Measurements from ENCODE around the gene PLAC9.
"Not testable (repeated sequence)": the region's sequence is repeated elsewhere in the genome, so short reads cannot be mapped to it uniquely, and the experiment has no call there.

PLAC9 gene

DNA sequence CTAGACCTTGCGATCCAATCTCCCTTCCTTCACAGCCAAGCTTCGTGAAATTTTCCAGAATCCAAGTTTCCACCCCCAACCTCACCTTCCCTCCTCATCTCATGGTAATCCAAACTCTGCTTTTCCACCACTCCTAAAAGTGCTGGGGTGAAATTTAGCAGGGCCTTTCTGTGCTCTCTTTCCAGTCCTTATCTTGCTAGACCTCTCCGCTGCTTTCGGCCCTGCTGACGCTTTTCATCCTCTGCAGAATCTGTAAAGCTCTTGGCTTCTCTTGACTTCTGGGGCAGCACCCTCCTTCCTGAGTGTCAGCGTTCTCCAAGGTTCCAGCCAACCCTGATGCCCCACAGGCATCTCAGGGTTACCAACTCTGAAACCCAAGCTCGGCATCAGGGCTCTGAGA, 7.7 kb downstream of the PLAC9 start:
- DNase-seq, result no peak

DNA sequence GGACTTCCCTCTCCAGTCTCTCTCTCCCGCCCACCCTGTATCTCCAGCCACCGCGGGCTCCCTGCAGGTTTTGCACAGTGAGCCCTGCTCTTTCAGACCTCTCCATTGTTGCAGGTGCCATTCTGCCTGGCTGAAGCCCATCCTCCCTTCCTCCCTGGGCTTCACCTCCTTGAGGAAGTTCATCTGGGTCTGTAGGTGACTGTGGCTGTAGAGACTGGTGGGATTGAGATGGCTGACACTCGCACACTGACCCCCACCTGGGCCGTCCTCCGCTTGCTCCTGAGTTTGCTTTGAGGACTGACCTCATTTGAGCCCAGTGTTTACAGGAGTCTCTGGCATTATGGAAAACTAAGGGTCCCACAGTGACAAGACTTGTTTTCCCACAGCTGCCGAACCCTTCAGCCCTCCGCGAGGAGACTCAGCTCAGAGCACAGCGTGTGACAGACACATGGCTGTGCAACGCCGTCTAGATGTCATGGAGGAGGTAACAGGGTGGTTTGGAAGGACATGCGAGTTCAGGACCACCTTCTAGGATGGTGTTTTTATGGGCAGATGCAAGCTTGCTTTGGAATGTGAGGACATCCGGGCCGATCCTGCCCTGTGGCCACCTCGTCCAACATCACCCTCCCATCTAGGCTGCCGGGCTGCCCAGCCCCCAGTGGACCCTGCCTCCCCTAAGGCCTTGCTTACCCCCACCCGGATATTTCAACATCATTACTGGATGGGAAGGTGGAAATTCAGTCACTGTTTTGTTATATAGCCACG, 9.3 kb downstream of the PLAC9 start:
- DNase-seq, result no peak

DNA sequence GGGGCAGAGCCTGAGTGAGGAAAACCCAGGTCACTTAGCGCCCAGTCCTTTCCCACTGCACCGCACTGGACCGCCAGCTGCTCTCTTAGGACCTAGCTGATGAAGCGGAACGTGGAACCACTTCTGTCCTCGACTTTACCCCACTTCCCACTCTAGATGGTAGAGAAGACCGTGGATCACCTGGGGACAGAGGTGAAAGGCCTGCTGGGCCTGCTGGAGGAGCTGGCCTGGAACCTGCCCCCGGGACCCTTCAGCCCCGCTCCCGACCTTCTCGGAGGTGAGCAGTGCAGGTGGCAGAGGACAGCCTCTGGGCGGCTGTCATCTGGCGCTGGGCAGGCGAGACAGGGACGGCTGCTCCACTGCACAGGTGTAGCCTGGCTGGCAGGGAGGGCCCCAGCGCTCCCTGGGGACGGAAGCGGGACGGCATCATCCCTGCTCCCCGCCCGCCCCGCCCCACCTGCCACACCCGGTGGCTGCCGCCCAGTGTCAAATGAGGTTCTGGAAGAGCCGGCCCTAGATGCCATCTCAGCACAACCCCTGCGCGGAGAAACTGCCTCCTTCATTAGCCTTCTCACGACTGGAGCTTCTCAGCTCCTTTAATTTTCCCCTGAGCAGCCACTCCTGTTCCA, 11.7 kb downstream of the PLAC9 start:
- DNase-seq, result peak in 1 of 4 experiments; percentile 12

DNA sequence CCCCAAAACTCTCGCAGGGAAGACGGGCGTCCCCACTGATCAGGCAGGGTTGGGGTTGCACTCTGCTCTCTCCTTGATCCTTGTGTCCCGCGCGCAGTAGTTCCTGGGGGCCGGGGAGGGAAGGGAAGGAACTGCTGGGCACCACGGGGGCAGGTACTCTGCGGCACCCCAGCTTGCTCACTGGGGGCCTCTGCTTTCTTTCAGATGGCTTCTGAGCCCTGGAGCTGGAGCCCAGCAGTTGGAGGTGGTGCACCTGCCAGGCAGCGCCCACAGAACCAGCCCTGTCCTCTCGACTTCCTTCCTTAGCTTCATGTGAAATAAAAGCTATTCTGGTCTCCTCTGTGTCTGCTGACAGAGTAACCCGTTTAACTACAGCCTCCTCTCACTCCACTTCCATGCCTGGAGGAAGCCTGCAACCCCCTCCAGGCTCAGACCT, 12.2 kb downstream of the PLAC9 start:
- no peak for DNase-seq

DNA sequence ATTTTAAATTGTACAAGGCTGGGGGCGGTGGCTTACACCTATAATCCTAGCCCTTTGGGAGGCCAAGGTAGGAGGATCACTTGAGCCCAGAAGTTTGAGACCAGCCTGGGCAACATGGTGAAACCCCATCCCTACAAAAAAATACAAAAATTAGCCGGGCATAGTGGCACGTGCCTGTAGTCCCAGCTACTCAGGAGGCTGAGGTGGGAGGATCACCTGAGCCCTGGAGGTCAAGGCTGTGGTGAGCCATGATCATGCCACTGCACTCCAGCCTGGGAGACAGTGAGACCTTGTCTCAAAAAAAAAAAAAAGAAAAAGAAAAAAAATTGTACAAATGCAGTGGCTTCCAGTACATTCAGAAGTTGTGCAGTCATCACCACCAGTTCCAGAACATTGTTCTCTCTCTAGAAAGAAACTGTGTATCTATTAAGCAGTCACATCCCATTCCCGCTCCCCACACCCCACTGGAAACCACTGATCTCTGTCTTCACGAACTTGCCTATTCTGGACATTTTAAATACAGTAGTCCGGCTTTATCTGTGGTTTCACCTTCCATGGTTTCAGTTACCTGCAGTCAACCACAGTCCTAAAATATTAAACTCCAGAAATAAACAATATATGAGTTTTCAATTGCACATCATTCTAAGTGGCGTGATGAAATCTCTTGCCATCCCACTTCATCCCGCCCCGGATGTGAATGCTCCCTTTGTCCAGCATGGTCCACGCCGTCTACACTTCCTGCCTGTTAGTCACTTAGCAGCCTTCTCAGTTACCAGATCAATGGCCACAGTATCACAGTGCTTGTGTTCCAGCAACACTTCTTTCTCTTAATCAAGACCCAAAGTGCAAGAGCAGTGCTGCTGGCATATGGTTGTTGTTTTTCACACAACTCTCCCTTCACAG, 13.1 kb downstream of the PLAC9 start:
- not testable (repeated sequence) for DNase-seq

DNA sequence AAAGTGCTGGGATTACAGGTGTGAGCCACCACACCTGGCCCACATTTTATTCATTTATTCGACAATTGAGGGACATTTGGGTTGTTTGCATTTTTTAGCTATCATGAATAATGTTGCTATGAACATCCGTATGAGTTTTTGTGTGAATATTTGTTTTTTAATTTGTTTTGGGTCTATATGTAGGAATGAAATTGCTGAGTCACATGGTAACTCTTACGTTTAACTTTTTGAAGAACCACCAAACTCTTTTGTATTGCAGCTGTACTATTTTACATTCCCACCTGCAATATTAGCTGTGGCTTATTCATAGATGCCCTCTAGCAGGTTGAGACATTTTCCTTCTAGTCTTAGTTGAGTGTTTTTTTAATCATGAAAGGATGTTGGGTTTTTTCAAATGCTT, 14.4 kb downstream of the PLAC9 start:
- no peak for DNase-seq

DNA sequence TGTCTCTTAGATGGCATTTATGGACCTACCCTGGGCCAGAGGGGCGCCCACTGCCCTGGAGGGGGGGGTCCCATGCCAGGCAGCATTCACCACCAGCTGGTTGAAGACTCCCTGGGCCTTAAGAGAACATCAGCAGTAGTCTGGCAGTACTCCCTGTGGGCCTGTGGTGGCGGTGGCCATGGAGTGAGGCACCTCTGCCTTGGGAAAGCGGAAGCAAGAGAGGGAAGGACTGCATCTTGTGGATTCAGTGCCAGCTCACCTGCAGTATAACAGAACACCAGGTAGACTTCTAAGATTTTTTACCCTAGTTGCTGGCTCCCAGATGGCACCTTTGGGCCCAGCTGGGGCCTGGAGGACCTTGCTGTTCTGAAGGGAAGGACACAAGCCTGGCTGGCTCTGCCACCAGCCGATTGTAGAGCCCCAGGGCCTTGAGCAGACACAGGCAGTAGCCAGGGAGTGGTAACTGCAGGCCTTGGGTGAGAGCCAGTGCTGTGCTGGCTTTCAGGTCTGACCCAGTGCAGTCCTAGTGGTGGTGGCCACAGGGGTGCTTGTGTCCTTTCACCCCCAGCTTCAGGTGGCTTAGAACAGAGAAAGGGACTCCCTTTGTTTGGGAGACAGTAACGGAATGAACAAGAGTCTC, 15.8 kb downstream of the PLAC9 start:
- DNase-seq, result no peak

DNA sequence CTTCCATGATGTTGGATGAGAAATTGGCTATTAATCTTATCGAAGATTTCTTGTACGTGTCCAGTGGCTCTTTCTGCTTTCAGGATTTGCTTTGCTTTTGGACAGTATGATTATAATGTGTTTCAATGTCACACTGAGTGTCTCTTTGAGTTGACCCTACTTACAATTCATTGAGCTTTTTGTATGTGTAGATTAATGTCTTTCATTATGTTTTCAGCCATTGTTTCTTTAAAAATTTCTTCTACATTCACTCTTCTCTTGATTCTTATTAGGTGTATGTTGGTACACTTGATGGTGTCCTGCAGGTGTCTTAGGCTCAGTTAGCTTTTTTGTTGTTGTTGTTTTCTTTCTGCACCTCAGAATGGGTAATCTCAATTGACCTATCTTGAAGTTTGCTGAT, 16.6 kb downstream of the PLAC9 start:
- DNase-seq, result no peak

DNA sequence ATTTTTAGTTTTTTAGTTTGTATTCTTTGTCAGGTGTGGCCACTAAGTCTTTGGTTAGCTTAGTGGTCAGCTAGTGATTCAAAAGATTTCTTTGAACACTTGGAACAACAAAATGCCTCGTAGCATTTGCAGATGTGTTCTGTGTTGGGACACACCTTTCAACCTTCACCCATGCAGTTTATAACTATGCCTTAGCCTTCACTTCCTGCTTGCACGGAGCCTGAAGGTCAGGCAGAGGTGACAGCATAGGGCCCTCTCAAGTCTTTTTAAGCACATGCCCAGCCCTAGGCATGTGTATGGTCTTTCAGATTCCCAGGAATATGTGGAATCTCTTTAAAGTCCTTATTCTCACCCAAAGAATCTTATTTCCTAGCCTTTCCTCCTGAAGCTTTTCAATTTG, 17.6 kb downstream of the PLAC9 start:
- no peak for DNase-seq

DNA sequence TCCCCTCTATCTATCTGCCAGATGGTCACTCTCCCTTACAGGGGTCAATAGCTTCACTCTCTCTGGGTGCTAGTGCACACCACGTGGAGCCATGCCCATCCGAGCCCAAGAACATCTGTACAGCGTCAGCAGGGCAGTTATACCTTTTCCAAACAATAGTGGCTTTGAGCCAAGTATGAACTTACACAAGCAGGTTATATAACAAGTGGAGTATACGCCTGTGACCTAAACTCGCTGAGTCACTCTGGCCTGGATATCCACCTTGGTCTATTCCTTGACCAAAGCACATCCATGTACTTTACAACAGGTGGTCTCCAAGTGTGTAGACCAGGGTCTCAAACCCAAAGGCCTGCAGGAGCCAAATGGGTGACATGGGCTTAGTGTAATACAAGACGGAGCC, 20.3 kb downstream of the PLAC9 start:
- no peak for DNase-seq

DNA sequence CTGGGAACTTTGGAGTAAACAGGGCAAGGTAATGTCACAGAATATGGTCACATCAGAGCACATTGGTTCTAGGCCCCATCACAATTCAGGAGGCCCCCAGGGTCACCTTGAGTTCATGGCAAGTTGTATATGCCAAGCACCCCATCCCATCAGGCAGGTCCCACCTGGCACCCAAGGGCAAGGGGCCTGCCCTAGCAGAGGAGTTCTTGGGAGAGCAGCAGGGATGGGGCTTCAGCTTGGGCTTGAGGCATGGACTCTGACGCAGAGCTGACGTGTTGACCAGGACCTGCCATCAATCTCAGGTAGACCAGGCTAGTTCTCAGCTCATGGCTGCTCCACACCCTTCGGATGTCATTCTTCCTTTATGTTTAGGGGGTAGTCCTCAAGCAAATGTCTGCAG, 20.9 kb downstream of the PLAC9 start:
- no peak for DNase-seq

DNA sequence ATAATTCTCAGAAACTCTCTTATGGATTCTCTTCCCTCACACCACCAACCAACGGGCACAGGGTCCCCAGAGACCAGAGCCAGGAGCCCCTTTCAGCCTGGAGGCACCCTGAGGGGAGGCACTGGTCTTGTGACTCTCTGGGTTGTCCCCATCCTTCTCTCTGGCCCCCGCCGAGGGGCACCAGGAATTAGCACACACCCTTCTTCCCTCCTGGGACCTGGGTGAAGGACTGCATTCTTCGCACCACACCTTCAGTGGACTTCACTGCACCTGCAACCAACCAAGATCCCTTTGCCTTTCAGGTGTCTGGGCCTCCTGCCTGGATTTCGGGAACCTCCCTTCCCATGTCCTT, 22.1 kb downstream of the PLAC9 start:
- DNase-seq, result no peak

DNA sequence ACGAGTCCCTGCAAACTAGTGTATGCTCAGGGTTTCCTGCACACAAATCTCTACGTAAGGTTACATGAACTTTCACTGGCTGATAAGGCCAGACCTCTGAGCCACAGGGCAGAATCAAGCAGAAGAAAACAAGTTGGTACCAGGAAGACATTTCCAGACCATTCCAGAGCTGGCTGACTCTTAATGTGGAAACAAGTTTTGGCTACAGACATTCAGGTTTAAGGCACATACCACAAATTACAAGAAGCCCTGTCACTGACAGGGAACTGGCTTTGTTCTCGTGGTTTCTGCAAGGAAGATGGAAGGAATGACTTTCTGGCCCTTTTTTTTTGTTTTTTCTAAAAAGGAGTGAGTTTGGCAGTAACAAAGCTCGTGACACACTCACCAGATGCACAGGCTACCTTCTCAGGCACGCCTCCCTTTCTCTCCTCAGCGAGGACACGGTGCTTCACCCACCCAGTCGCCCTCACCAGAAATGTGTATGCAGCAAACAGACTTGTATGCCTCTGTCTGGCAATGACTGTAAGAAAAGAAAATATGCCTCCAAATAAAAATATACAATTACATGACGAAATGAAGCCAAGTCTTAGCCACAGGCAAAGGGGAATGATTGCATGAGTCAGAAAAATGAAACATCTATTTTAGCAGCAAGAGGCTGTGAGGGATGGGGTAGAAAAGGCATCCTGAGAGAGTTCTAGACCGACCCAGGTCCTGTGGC, 22.6 kb downstream of the PLAC9 start:
- no peak for DNase-seq

DNA sequence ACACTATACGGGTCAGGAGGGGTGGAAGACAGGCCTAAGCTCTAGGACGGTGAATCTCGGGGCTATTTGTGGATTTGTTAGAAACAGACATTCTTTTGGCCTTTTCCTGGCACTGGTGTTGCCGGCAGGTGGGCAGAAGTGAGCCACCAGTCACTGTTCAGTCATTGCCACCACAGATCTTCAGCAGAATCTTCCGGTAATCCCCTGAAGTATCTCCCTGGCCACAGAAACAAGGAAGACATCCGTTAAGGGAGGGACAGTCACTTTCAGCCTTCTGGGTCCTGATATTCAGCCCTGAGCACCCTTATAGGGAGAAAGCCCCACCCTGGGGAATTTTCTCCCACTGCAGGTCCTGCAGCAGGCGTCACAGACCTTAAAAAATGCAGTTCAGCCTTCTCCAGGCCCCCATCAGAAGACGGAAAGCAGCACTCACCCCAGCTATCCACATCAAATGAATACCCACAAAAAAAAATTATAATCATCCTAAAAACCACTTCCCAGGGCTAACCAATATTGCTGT, 23.2 kb downstream of the PLAC9 start:
- no peak for DNase-seq

DNA sequence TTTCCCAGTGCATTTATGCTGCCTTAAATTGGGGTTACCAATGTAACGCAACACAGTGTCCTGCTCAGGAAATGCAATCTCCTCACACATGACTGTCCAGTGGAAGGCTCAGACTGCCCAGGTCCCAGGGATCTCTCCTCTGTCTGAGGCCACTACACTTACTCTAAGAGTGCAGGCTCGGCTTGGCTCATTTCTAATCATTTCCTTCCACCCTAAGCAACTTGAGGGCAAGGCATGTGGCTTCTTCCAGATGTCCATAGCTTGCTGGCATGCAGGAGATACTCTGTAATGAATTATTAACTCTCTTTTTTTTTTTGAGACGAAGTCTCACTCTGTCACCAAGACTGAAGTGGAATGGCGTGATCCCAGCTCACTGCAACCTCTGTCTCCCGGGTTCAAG, 23.7 kb downstream of the PLAC9 start:
- DNase-seq, result no peak

DNA sequence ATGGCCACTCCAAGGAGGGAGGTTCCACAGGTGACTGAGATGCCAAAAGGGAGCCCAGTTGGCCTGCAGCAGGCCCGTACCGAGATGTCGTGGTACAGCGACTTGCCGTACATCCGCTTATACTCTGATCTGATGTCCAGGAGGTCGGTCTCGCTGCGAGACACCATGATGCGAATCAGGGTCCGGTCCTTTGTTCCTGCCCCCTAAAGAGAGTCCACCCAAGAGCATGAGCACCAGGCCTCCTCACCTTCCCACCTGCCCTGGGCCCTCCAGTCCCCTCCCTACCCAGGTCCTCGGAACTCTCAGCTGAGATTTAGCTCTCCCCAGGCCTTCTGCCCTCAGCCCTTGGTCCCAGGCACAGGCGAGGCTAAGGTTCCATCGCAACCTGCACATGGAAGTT, 25.0 kb downstream of the PLAC9 start:
- no peak for DNase-seq

DNA sequence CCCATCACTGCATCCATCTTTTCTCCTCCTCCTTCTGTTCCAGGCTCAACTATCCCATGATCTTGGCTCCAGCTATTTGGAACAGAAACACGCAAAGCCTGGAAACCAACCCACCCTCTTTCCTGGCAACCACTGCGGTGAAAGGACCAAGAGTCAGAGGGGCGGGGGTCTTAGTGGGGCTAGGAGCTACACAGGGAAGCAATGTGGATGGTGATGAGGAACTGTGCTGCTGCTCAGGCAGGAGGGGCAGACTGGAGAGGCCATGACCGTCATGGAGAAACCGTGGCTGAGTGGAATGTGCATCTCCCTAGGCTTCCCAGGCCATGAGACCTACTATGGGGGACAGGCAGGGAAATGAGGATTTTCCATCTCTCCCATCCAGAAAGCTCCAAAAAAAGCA, 25.6 kb downstream of the PLAC9 start:
- DNase-seq, result no peak

DNA sequence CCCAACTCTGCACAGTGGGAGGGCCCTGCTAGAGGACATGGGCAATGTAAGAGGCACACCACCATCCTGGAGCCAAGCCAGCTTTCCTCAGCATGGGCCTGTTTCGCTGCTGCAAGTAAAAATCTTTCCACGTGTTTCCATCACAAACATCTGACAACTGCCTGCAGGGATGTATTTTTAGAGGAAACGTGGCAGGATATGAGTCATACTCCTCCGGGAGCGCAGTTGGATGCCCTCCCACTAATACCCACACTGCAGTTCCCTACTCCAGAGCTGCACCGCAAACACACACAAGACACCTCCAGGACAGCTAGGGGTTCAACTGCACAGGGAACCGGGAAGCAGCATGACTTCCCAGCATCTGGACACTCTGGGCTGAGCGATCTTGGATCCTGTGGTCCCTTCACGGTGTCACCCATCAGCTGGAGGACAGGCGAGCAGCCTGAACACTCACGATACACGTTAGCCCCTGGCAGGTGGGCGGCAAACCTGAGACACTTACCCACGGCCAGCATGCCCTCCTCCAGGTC, 26.1 kb downstream of the PLAC9 start:
- no peak for DNase-seq

DNA sequence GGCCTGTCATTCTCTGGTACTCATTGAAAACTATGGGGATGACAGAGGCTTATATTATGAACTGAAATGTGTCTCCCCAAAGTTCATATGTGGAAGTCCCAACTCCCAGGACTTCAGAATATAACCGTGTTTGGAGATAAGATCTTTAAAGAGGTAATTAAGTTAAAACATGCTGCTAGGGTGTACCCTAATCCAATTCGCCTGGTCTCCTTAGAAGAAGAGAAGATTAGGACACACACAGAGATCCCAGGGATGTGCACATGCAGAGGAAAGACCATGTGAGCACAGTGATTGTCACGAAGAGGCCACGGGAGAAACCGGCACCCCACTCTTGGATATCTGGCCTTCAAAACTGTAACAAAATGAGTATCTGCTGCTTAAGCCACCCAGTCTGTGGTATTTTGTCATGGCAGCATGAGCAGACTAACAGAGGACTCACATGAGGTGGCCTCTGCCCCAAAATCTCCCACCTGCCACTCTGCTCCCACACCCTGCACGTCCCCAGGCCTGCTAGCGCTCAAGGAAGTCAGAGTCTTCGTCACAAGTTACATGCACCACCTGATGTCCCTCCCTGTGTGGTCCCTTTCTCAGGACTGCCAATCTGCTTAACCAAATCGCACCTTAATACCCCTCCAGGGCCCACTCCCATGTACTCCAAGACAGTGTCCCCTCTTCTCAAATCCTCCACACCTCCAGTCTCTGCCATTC, 26.8 kb downstream of the PLAC9 start:
- no peak for DNase-seq

DNA sequence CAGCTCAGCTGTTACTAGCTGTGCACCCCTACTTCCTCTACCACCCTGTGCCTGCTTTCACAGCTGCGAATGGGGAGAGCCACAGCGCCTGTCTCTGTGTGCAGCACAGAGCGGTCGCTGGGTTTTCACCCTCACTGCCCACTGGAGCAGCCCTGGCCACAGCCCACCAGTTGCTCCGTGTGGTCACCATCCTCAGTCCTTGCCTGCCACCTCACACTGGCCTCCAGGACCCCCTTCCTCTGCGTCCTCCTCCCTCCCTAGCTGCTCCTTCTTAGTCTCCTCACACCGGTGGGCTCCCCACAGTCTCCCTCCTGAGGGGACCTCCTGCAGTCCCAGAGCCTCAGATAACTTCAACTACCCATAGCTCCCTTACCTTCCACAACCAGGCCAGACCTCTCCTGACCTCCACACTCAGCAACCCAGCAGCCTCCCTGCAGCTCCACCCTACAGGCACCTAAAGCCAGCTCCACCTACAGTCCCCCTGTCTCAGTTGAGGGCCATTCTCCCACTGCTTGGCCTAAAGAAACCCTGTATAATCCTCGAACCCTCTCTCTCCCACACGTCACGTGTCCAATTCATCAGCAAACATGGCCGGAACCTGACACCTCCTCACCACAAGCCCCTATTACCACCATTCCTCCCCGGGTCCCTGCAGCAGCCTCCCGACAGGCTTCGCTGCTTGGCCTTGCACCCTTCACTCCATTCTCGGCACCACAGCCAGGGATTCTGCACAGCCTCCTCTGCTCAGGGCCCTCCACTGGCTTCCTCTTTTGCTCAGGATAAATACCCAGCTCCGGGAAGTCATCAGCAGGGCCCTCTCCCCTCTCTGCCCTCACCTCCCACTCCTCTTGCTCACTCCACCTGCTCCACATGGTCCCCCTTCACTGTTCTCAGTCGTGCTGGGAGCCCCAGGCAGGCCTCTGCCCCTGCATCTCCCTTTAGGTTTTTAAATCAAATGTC, 28.1 kb downstream of the PLAC9 start:
- no peak for DNase-seq
